GM21423 (cell line): Measurements from ENCODE around the gene TMEM97.
"Not testable (repeated sequence)": the region's sequence is repeated elsewhere in the genome, so short reads cannot be mapped to it uniquely, and the experiment has no call there.

Experiments
- ATAC-seq: cut with Tn5 transposase; IDR thresholded peaks from one replicate; pipeline ENCODE4 v1.9.1; 2021; ENCODE audit warnings: mild to moderate bottlenecking, moderate library complexity; ENCODE audit not compliant: unreplicated experiment

Gene TMEM97

DNA sequence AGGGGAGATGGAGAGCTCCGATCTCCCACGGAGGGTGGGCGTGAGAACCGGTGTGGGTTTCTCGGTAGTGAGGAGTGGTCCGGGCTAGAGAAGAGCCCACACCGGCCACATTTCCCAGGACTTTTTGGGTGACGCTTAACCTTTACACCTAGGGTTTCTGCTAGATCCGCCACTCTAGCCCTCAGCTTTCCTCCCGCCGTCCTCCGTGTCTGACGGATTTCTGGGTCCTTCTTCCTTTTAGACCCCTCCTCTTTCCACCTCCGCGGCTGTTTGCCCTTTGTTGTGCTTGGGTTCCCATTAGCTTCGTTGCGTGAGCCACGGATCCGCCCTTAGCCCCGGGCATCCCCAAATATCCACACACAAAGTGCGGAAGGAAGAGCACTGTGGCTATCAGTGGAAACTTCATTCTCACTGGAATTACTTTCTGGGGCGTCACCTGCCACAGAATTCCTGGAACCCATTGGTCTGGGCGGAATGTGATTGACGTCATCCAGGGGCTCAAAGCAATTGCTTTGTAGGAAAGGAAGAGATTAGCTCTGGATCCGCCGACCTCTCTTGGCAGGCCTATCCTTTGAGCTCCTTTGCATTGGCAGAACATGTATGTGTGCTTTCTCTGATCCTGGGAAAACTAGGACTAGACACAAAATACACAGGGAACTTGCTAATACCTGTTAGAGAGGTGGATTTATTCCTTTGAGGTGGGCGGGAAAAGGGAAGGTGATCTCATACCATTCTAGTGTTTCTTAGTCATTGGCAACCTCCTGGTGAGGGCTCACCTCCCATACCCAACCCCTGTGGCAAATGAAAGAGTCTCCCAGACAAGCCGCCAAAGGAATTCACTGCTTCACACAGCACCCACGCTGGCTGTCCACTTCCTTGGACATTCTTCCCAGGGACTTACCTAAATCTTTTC, 17.2 kb downstream of the TMEM97 start:
- no peak for ATAC-seq

DNA sequence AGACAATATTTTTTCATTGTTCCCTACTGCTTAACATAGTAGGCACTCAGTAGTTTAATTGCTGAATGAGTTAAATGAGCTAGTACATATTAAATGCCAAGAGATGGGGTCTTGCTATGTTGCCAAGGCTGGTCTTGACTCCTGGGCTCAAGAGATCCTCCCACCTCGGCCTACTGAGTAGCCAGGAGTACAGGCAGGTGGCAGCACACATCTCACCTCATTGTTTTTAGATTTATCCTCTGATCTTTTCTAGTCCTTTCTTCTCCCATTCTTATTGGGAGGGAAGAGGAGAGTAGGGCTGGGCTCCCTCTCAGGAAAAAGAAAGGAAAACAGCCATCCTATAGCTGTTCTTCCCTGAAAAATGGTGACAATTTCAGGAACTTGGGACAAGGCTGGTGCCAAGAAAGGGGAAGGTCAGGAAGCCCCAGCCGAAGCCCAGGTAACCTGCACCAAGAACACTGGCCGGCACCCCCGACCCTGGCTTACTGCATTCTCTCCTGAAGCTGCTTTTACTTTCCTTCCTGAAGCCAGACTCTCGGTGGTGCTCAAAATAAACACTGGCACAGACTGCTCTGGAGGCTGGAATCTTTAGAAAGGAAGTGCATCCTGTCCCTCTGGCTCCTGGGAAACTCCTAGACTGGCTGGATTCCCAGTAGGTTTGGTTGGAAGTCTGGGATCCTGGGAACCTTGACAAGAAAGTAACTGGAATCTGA, 19.2 kb downstream of the TMEM97 start:
- no peak for ATAC-seq

DNA sequence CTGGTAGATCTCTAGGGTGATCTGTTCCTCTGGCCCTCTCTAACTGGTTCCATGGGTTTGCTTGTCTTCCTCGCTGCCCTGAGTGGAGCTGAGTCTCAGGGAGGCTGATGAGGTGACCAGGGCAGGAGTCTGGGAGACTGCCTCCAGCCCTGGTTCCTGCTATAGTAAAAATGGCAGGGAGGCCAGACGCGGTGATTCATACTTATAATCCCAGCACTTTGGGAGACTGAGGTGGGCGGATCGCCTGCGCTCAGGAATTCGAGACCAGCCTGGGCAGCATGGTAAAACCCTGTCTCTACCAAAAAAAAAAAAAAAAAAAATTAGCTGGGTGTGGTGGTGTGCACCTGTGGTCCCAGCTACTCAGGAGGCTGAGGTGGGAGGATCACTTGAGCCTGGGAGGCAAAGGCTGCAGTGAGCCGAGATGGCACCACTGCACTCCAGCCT, 19.8 kb downstream of the TMEM97 start:
- ATAC-seq = not testable (repeated sequence)

DNA sequence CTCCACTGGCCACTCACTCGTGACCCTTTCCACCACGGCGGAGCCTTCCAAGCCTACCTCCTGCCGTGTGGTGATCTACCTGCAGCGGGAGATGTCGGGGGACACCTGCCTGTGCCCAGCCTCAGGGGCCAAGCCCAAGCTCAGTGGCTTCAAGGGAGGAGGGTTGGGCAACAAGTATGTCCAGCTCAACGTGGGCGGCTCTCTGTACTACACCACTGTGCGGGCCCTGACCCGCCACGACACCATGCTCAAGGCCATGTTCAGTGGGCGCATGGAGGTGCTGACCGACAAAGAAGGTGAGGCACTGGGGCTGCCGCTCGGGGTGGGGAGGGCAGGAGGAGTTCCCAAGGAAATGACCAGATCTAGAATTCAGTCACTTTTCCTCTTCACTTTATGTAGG, 20.4 kb downstream of the TMEM97 start:
- no peak for ATAC-seq

DNA sequence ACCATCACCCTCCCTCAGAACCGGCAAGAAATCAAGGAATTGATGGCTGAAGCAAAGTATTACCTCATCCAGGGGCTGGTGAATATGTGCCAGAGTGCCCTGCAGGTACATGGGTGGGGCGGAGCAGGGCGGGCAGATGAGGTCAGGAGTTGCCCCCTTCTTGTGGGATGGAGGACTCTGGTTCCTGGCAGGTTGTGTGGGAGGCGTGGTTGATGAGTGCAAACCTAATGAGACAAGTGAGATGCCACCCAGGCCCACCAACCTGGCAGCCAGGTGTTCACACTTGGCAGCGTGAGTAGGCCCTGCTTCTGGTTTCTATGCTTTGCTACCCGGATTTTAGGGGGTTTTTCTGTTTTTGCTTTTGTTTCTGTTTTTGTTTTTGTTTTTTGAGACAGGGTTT, 21.4 kb downstream of the TMEM97 start:
- ATAC-seq = no peak

- ATAC-seq = no peak
These were observed 22.5 kb downstream of the TMEM97 start for GRCh38 chr17:28341516-28341915.

GRCh38 chr17:28342313-28342712, 23.3 kb downstream of the TMEM97 start:
- no peak for ATAC-seq

GRCh38 chr17:28343491-28343932, 24.5 kb downstream of the TMEM97 start:
- no peak for ATAC-seq

DNA sequence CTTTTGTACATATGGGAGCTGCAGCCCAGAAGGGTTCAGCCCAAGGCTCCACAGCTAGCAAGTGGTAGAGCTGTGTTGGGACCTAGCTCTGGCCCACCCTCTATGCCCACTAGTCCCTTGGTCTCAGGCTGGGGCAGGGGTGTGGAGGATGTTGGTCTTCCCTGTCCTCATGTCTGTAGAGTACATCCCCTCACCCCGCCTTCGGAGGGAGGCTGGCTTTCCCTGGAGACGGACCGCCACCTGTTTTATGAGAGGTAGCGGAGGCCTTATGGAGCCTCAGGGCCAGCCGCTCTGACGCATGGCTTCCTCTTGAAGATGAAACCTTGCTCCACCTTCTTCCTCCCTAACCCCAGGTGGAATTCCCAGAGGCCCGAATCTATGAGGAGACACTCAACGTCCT, 25.0 kb downstream of the TMEM97 start:
- no peak for ATAC-seq

- ATAC-seq = no peak
These were observed 25.5 kb downstream of the TMEM97 start for GRCh38 chr17:28344435-28344901.

DNA sequence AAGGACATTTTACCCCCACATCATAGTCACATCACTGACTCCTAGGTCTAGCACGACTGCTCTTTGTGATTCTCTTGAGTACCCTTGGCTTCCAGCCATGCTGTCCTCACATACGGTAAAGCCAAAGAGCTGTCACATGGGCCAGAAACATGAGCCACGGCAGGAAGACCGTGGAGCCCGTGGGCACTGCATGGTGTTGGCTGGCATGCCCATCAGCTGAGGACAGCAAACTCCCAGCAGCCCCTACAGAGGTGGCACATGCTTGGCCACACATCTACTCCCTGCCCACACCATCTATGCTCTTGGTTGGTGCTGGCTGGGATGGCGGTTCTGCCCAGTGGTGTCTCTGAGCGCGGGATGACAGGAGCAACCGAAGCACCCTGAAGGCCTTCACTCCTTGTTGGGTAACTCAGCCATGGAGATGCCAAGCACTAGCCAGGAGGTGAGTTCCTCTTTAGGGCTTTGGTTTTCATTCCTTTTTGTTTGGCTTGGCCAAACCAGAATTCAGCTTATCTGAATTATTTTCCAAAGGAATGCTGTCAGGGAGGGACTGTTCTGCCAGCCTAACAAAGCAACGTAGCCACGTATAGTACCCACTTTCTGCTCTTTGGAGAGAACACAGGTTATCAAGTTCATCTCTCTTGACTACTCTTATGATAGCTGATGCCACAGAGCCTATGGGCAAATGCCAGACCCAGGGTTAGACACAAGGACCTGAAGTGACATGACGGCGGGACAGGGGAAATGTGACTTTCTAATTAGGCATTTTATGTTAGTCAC, 26.6 kb downstream of the TMEM97 start:
- ATAC-seq = no peak

- no peak for ATAC-seq
These were observed 27.2 kb downstream of the TMEM97 start for GRCh38 chr17:28346199-28346580.

GRCh38 chr17:28346746-28347246, 27.8 kb downstream of the TMEM97 start:
- no peak for ATAC-seq

DNA sequence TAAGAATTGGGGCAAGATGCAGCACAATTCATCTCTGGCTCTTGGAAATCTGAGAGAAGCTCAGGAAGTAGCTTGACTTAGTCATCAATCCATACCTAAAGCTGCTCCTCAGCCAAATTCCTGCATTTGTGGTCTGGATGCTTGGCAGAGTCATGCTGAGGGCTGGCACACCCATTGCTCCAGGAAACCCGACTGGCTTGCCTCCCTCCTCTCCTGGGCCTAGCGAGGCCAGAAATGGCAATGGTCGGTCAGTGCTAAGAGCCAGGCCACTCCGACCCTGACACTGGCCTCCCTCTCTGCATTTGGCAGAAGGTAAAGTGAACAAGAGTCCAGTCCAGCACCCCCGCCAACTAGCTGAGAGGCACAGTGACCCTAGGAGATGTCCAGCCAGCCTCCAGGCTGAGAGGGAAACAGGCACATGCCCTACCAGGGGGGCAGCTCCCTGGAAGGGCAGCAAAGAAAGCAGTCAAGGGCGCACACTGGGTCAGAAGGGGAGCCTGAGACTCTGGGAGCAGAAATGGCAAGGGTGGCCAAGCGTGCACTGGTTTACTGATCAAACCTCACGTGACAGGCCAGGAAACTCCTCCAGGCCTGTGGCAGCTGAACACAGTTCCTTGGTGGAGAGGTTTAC, 28.4 kb downstream of the TMEM97 start:
- no peak for ATAC-seq

- ATAC-seq = no peak
These were observed 30.0 kb downstream of the TMEM97 start for GRCh38 chr17:28348979-28349378.

GRCh38 chr17:28350271-28350670, 31.3 kb downstream of the TMEM97 start:
- no peak for ATAC-seq

DNA sequence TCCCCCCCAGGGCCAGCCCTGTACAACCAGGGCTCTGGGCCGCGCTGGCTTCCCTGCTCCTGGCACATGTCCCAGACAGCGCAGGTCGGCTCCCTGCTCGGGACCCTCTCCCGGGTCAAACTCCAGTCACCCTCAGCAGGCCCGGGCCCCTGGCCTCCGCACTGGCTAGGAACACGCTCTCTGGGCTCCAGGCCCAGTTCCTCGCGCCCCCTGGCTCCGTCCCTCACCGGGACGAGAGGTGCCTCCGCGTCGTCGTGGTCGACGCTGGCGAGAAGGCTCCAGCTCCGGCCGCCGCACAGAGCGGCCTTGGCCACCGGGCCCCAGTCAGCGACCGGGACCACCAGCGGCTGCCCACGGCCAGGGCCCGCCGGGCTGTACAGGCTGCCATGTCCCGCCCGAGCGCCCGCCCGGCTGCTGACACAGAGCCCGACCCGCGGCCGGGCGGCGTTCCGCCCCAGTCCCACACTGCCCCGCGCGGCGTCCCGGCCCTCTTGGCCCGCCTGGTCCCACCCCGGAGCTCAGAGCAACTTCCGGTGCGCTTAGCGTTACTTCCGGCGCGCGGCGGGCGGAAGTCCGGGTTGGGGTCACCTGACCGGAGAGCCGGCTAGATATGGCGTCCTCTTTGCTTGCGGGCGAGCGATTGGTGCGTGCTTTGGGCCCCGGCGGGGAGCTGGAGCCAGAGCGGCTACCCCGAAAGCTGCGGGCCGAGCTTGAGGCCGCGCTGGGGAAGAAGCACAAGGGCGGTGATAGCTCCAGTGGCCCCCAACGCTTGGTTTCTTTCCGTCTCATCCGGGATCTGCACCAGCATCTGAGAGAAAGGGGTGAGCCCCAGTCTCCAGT, 38.3 kb downstream of the TMEM97 start, which contains the start of gene POLDIP2:
POLDIP2 (minus strand) TSS at position 467 of the 840 bp plus-strand sequence; CDS start at position 388, 79 bp downstream.
- ATAC-seq = peak; percentile 96

DNA sequence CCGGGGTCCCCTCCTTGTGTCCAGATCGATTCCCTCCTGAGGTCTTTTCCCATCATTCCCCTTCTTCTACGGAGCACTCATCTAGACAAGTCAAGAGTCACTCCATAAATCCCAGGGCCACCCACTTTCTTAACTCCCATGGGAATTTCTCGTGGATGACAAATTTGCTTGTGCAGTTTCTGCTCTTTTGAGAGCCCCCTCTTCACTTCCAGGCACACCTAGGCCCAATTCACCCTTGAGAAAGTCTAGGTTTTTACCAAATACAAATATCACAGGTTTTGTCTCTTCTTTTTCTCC, 38.8 kb downstream of the TMEM97 start:
- ATAC-seq = no peak

GRCh38 chr17:28363186-28363585, 44.2 kb downstream of the TMEM97 start:
- ATAC-seq = no peak
